GM12873 (cell line): ENCODE data around the gene PDZD2.

Experiments used
- CTCF ChIP-seq: IDR thresholded peaks from 2 replicates; pipeline ENCODE4 v1.5.1; 2012; ENCODE audit warnings: low read depth, mild to moderate bottlenecking, moderate library complexity, low read length, control low read depth; ENCODE audit not compliant: insufficient read depth; ENCODE audit errors: missing control alignments

PDZD2 gene

GRCh38 chr5:31888564-31888963 is 249.6 kb downstream of the PDZD2 start:
- no peak for TF ChIP-seq CTCF

- TF ChIP-seq CTCF, result no peak
These were observed 250.2 kb downstream of the PDZD2 start for GRCh38 chr5:31889001-31889561.

GRCh38 chr5:31890046-31890445 is 251.1 kb downstream of the PDZD2 start:
- no peak for TF ChIP-seq CTCF

GRCh38 chr5:31894141-31894540 is 255.2 kb downstream of the PDZD2 start:
- TF ChIP-seq CTCF, result no peak

GRCh38 chr5:31895199-31895820 is 256.4 kb downstream of the PDZD2 start:
- no peak for TF ChIP-seq CTCF

GRCh38 chr5:31898036-31898632 is 259.2 kb downstream of the PDZD2 start:
- TF ChIP-seq CTCF, result no peak

- TF ChIP-seq CTCF, result no peak
These were observed 261.4 kb downstream of the PDZD2 start for GRCh38 chr5:31900296-31900865.
